22Rv1 (cell line): Measurements from ENCODE around the gene CUX1.

ENCODE experiments used
- CTCF ChIP-seq: fragments of 450-650 bp; IDR thresholded peaks from 2 replicates; pipeline ENCODE4 v1.5.1; 2017; ENCODE audit warnings: mild to moderate bottlenecking
- ZFX ChIP-seq: fragments of 450-650 bp; IDR thresholded peaks from 2 replicates; pipeline ENCODE4 v1.6.1; 2017; ENCODE audit warnings: antibody characterized with exemption, borderline replicate concordance

- TF ChIP-seq ZFX, result no peak
- no peak for TF ChIP-seq CTCF
Measured at GRCh38 chr7:102236102-102236501, 418.7 kb downstream of the CUX1 start.
